Hematopoietic multipotent progenitor cell treated with erythropoietin and hydrocortisone succinate and interleukin-3 and kit ligand, for 8 days (in vitro differentiated cells): ENCODE data around the gene MYH3.

ENCODE experiments used
- DNase-seq: peaks from one replicate; pipeline ENCODE4 v3.0.0-alpha.2; 2015

The MYH3 gene

DNA sequence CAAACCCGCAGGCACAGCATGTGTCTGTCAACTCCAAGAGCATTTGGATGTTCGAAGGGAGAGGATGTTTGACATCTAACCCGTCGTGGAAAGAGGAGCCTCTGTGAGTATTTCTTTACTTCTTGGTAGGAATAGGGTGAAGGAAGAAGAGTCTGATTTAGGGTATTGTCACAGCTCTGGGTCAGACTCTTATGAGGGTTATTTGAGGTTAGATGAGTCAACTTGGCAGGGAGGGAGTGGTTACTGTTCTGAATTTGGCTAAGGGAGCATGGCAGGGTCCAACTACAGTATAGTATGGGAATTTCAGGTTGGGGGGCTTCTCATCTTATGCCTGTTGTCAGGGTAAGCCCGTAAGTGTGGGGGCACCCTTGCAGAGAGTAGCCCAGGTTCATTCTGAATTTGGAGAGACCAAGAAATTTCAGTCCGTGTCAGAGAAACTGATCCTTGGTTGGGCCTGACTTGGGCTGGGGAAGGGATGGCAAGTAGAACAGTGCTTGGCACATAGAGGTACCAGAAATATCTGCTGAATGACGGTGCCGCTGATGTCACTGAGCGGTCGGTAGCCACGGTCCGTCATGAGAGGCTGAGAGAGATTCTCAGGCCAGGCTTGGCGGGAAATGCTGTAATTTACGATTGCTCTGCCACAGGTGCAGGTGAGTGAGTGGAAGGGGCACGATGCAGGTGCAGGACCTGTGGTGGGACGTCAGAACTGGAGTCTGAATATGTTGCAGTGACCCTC, 43.2 kb downstream of the MYH3 start:
- no peak for DNase-seq

DNA sequence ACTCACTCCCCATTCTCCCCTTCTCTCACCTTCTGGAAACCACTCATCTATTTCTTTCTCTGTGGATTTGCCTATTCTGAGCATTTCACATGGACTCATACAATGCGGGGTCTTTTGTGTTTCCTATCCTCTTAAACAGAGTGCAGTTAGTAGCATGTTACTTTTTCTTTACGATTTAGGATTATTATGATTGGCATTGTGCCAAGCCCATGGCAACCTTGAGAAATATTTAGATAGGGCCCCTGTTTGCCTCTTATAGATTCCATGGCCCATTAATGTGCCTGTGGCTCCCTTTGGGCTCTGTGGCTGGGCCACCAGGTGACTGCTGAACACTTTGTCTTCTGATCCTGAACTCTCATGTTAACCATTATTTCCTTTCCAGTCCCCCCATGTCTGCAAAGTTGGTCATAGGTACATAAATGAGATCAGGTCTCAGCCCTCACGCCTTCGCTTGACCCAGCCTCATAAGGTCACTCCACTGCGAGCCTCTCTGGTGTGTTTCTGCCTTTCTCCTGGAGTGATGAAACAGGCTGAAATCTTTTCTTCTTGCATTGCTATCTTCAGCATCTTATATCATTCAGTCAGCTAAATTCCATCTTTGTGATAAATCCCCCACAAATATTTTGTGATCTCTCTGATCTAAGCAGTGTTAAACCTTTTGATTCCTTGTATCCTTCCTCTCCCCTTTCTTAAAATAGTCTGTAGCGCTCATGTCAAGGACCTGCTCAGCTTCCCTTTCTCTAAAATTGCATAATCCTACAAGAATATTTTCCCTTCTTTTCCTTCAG, 44.0 kb downstream of the MYH3 start:
- no peak for DNase-seq

DNA sequence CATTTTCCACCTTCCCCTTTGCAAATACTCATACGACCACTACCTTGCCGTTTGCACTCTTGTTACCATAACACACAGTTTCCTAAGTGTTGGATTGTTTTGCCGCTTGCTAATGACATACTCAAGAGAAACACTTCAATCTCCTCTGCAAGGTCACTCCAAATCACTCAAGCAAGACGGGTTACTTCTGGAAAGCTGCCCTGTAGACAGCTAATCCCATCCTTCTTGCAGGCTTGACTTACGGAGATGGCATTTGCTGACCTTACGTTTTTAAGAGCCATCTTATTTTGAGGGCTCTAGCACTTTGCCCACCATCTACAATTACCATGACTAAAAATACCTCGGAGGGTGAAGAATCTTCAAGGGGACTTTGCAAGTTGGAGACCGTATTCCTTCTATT, 46.2 kb downstream of the MYH3 start:
- DNase-seq: no peak

DNA sequence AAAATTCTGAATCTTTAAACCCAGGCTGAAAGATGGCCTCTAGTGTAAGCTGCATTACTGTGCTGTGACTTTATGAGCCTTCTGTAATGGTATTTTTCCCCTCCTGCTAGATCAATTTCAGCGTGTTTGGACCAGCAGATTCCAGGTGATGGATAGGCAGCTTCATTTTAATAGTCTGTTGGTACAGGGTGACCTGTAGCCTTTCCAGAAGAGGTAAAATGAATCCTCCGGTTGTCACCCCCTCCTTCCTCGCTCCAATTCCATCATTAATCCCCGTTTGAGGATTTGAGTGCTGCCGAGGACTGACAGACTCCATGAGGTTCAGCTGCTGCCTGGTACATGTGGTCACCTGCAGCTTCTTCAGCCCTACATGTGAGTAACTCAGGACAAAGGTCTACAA, 48.9 kb downstream of the MYH3 start:
- DNase-seq: no peak

DNA sequence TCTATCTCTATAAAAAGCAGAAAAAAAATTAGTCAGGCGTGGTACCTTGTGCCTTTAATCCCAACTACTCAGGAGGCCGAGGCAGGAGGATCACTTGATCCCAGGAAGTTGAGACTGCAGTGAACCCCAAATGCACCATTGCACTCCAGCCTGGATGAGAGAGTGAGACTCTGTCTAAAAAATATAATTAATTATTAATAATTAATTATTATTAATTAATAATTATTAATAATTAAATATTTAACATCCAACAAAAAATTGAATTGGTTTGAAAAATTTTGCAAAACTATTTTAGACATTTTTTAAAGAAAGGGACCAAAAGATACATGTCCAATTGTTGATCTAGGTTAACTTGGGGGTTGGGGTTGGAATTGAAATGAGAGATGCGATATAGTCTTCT, 51.0 kb downstream of the MYH3 start:
- no peak for DNase-seq

DNA sequence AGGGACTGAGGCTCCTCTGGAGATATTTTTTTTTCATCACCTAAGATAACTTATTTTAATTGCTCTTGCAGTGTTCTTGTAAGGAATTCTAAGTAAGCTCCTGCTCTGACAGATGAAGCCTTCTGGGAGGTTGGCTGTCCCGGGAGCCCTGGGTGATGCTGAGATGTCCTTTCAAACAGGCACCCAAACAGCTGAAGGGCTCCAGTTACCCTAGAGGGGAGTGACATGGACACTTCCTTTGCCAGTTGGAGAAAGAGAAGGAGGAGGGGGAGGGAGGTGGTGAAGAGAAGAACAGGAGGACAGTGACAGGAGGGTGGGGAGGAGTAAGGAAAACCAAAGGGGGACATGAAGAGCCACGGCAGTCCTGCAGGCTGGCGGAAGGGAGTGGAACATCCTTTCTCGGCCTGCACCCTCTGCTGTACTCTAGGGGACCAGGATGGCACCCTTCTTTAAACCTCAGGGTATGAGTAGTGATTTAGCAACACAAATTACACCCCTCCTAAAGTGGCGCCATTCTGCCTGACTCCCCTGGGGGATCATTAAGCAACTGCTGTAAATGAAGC, 51.8 kb downstream of the MYH3 start:
- DNase-seq: no peak

DNA sequence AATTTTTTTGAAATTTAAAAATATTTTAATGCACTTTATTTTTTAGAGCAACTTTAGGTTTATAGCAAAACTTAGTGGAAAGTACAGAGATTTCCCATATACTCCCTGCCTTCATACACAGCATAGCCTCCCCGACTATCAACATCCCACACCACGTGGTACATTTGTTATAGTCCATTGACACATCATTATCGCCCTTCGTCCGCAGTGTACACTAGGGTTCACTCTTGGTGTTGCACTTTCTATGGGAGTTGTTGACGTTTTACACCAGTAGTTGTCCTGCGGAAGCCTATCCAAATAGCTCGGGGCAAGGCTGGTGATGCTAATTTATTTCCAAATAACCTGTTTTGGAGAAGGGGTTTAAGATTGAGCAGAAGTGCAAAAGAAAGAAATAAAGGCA, 52.6 kb downstream of the MYH3 start:
- DNase-seq: no peak

DNA sequence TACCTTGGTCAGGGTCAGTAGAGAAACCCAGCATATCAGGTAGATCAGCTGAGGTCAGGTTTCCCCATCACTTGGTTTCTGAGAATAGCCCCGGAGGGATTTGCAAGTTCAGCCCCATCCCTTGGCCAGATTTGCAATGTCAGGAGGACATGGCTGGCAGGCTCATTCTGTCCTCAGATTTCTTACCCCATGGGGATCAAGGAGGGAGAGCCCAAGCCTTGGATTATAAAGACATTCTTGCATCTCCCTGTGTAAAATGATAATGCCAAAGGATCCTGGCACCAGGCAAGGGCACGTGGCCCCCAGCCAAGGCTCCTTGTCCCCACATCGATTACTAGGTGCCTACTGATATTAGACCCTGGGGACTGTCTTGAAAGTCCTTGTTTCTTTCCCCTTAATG, 53.2 kb downstream of the MYH3 start:
- no peak for DNase-seq

DNA sequence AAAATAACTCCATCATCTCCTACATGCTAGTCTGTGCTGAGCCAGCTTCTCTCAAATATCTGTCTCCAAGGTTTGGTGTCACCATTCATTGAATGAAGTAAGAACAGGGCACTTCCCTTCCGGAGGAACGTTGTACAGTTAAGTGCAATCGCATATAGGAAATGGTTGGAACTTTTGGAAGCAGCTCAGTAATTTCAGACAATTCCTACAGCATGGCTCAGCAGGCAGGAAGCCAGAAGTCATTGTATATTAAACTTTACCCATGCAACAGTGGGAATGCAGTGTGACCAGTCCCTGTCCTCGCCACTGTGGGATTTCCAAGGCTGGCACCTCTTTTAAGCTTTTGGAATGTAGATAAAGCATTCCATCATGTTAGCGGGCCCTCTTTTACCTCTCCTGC, 56.5 kb downstream of the MYH3 start:
- DNase-seq: no peak

DNA sequence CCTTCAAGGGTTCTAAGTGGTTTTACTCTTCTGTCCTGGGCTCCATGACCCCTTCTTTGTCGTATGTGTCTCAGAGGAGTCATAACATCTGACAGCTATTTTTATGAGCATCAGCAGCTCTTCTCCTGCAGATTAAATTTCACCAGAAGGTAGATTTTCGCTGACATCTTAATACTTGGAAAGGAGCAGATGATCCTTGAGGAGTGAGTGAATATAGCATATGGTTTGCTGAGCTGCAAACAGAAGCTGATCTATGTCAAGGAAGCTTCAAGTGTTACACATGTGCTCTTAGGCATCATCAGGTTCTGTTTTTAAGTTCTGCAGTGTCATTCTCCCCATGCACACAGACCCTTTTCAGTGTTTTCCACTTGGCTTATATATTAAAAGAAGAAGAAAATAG, 58.5 kb downstream of the MYH3 start:
- DNase-seq: no peak

DNA sequence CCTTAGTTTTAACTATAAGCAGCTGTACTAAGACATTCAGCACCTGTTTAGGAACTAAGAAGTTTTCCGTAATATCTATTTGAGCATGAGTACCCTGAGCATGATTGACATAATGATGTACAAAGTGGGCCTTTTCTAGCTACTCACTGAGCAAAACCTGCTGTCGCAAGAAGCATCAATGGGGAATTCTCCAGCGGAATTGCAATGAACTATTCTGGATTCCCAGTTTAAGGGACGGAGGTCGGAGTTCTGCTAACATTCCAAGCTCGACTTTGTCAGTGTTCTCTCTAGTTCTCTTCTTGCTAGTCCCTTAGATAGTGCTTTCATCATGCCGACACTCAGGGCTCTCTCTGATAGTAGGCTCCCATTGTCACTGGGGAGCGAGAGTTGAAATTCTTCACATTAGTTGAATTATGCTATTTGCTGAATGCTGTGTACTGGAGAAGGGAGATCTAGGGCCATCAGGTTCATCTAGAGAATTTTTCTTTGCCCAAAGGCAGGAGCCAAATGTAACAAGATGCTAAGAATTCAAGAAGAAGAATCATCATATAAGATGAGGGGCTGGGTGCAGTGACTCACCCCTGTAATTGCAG, 67.5 kb downstream of the MYH3 start:
- DNase-seq: no peak

DNA sequence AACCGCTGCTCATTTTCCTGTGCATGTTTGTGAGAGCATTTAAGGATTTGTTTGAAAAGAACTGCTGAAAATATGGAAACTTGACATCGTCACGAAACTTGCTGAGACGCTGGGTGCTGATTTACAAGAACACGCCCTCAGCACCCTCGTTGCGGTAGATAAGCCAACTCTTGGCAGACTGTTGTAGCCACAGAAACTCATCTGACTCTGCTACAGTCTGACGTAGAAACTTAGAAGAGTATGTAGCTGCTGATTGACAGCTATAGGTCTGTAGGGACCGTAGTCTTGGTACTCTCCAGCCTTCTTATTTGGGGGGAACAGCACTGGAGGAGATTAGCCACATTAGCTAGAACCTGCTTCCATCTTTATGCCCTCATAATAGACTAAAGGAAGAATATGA, 71.6 kb downstream of the MYH3 start:
- DNase-seq: no peak

DNA sequence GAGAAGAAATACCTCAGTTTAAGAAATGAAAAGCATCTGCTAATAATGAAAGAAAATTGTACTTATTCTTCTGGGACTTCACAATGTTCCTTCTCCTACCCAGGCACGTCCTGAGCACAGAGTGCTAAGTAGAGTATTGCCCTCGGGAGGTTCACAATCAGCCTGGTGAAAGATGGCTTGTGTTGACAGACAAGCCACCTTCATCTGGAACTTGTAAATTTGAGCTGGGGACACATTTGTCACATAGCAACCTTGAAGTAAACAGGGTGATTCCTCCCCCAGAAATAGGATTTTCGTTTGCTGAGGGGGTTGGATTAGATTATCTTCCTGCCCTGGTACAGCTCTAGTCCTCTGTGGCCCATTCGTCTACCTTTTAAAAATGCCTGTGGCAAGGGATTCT, 73.3 kb downstream of the MYH3 start:
- no peak for DNase-seq

DNA sequence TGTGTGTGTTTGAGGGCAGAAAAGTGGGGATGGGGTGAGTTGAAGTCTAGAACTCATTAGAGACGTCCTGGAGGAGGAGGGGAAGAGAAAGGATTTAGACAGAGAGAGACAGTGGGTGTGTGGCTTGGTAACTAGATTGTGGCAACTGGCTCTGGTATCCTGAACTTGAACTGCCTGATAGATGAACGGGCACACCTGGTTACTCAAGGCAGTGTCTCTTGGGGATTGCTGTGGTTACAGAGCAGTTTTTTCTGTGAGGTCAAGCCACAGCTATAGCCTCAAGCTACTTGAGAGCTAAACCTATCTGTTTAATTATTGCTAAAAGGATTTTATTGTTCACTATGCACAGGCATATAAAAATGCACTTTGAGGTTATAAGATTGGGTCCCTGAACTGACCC, 77.8 kb downstream of the MYH3 start:
- no peak for DNase-seq
